Heart right ventricle (tissue), 16 donors: ENCODE measurements around the gene PRDM16. TPM values are rescaled to one million over a fixed set of nuclear protein-coding genes. Genes with fewer than 3 reads are reported as not detected.

ENCODE experiments used
- ATAC-seq, 8 donors: fragments of 200-7000 bp; cut with Tn5 transposase; one replicate each; pipeline ENCODE4 v1.9.1; 2020; ENCODE audit warnings: mild to moderate bottlenecking in 8 of 8, moderate library complexity in 8 of 8, moderate number of reproducible peaks in 1 of 8
- DNase-seq, 2 donors: peaks; one replicate each; pipeline ENCODE4 v3.0.0-alpha.2; 2020
- H3K27ac ChIP-seq, 10 donors: fragments of 200-600 bp; sonication (generic) in 2 of 10; one replicate each; pipeline versions ENCODE4 v1.5.0 to v1.8.0; 2020 to 2022; ENCODE audit warnings: mild to moderate bottlenecking in 3 of 10
- H3K27me3 ChIP-seq, 7 donors: fragments of 200-600 bp; one replicate each; pipeline ENCODE4 v1.8.0; 2021 to 2022; ENCODE audit warnings: mild to moderate bottlenecking in 2 of 7
- H3K36me3 ChIP-seq, 9 donors: fragments of 200-600 bp; sonication (generic) in 1 of 9; one replicate each; pipeline versions ENCODE4 v1.5.0 to v1.8.0; 2020 to 2022; ENCODE audit warnings: mild to moderate bottlenecking in 2 of 9
- H3K4me1 ChIP-seq, 9 donors: fragments of 200-600 bp; sonication (generic) in 1 of 9; one replicate each; pipeline versions ENCODE4 v1.5.0 to v1.8.0; 2020 to 2022; ENCODE audit warnings: mild to moderate bottlenecking in 4 of 9
- H3K4me3 ChIP-seq, 10 donors: fragments of 200-600 bp; sonication (generic) in 2 of 10; one replicate each; pipeline versions ENCODE4 v1.5.0 to v1.8.0; 2020 to 2022; ENCODE audit warnings: mild to moderate bottlenecking in 7 of 10, moderate library complexity in 2 of 10
- H3K9me3 ChIP-seq, 11 donors: fragments of 200-600 bp in 10 of 11; sonication (generic) in 2 of 11; one replicate each; pipeline versions ENCODE4 v1.5.0 to v1.8.0; 2013 to 2022; ENCODE audit warnings: mild to moderate bottlenecking in 2 of 11, control low read depth in 1 of 11, moderate library complexity in 1 of 11
- WGBS, 2 donors: extraction: QIAGEN DNeasy Blood & Tissue Kit; methylation state at CpG; one replicate each; pipeline ENCODE4 v1.1.7; 2013; ENCODE audit warnings: inconsistent platforms in 1 of 2; 5-methylcytosine and 5-hydroxymethylcytosine counted together
- intact Hi-C, 10 donors: fragments of 100-400 bp; cut with DNase I; formaldehyde crosslinking; loops; one replicate each; pipeline versions ENCODE4 v1.11.1 to v1.14.2; 2022
- polyA plus RNA-seq, 2 donors: library from polyadenylated mRNA; stranded (reverse); fragments of 200-250 nt; gene quantifications; one replicate each; pipeline ENCODE4 v1.2.3, GENCODE V29; 2013
- total RNA-seq, 10 donors: library from RNA; stranded (reverse); fragmentation: NEBNext Ultra II Directional in 3 of 10; extraction: Animal tissue kit (Norgen Biotek cat#: 25700) in 3 of 10; gene quantifications; one replicate each; pipeline versions ENCODE4 v1.2.1 to v1.2.4, GENCODE V29; 2021 to 2023
- TF ChIP-seq, protein P1 (sequence below), 9 donors: fragments of 200-600 bp; sonication (generic) in 2 of 9; IDR thresholded peaks; one replicate each; pipeline versions ENCODE4 v1.5.0 to v1.8.0; 2021 to 2022; ENCODE audit warnings: antibody characterized with exemption in 9 of 9, mild to moderate bottlenecking in 5 of 9, moderate library complexity in 1 of 9
- donor health status: Arrhythmogenic right ventricular cardiomyopathy.
- donor health status: ischemic (EF 13 %, LVEDD 7.1; RV severe dilation, severe dysfunction).
- donor health status: healthy with polysubstance abuse.
- donor health status: DM: no; HTN: yes; CAD: no.
- donor health status: DM: no; HTN: no; CAD: no.
- donor health status: ischemic (EF 25% LVEDD 6.9; RV normal size, moderate dysfunction).
- donor health status: ischemic (EF 25% LVEDD 5.7; RV mildly dilated, moderate dysfunction).
- donor health status: healthy.
- donor health status: DM: yes; HTN: yes; CAD: no.
- donor health status: Ischemic cardiomyopathy.
- donor health status: ischemic (EF 35%, LVEDD 5.7; RV mildly dilated, moderate dysfunction).
- donor health status: nonischemic (EF 11% LVEDD 7.7; RV severe dilation, severe dysfunction).
- donor health status: DM: yes; HTN: yes; CAD: no.
- donor health status: PGD.
- donor health status: ischemic (EF 29% LVEDD 5.4; RV normal size, mild dysfunction).
- donor health status: nonischemic (EF 23%, LVEDD 6.1; RV moderate dilation, normal function).

PRDM16 gene
- total and polyA plus RNA-seq, 12 donors = 4.1 to 25.9 (median 14.8) TPM

DNA sequence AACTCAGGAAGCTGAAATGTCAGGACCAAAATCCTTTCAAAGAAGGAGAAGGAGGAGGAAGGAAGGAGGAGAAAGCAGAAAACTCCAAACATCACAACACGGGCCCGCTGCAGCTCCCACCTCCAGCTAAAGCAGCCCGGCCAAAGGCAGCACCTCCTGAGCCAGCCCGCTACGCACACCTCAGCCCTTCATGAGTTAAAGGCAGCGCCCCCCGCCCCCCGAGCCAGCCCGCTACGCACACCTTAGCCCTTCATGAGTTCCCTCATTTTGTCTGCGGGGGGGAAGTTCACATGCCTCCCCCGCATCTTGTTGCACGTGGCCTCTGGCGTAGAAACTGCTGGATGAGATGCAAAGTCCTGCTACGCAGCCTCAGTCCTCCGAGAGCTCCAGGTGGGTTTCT lies 294.8 kb downstream of the PRDM16 start:
- no peak for DNase-seq
- TF ChIP-seq, protein P1, sequence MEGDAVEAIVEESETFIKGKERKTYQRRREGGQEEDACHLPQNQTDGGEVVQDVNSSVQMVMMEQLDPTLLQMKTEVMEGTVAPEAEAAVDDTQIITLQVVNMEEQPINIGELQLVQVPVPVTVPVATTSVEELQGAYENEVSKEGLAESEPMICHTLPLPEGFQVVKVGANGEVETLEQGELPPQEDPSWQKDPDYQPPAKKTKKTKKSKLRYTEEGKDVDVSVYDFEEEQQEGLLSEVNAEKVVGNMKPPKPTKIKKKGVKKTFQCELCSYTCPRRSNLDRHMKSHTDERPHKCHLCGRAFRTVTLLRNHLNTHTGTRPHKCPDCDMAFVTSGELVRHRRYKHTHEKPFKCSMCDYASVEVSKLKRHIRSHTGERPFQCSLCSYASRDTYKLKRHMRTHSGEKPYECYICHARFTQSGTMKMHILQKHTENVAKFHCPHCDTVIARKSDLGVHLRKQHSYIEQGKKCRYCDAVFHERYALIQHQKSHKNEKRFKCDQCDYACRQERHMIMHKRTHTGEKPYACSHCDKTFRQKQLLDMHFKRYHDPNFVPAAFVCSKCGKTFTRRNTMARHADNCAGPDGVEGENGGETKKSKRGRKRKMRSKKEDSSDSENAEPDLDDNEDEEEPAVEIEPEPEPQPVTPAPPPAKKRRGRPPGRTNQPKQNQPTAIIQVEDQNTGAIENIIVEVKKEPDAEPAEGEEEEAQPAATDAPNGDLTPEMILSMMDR (IDR thresholded peaks at IDR 0.05) = no peak
- H3K36me3 ChIP-seq = no peaks in the 10 kb centered on the region
- intact Hi-C loops = no loop called here
- no peak overlapping the region for H3K4me3 ChIP-seq
- H3K27ac ChIP-seq = no peak overlapping the region
- H3K4me1 ChIP-seq = peaks cover 3 to 50% (median 23%) of the 10 kb centered on the region in 9 donors
- 88 to 96% methylated on average over 16 of the region's 16 CpGs for WGBS, 2 donors
- no peak for ATAC-seq
- H3K9me3 ChIP-seq = no peaks in the 10 kb centered on the region
- H3K27me3 ChIP-seq = peaks cover 0 to 8% (median 0%) of the 10 kb centered on the region in 7 donors

DNA sequence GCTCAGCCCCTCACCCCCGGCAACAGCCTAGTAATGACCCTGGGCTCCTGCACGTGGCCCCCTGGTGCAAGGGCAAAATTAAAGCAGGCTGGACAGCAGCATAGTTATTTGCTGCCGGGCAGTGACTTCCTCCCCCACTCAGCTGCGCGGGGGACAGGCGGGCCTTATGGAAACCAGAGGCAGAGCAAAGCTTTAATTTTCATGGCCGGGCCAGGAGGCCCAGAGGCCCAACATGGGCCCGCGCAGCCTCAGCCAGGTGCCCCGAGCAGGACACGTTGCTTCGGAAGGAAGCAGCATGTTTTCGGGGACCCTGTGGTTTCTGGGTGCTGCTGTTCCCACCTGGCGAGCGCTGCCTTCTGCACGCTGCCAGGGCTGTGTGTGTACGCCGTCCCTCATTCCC lies 295.5 kb downstream of the PRDM16 start:
- peaks cover 0 to 8% (median 0%) of the 10 kb centered on the region in 7 donors for H3K27me3 ChIP-seq
- H3K4me3 ChIP-seq = no peak overlapping the region
- H3K9me3 ChIP-seq = no peaks in the 10 kb centered on the region
- no peak overlapping the region for H3K27ac ChIP-seq
- peaks cover 9 to 58% (median 25%) of the 10 kb centered on the region in 9 donors for H3K4me1 ChIP-seq
- TF ChIP-seq, protein P1 (IDR thresholded peaks at IDR 0.05) = no peak
- DNase-seq (no peak), ATAC-seq (no peak)
- WGBS, 2 donors = 78 to 85% methylated on average over 18 of the region's 18 CpGs
- intact Hi-C loops = no loop called here
- H3K36me3 ChIP-seq = no peaks in the 10 kb centered on the region

DNA sequence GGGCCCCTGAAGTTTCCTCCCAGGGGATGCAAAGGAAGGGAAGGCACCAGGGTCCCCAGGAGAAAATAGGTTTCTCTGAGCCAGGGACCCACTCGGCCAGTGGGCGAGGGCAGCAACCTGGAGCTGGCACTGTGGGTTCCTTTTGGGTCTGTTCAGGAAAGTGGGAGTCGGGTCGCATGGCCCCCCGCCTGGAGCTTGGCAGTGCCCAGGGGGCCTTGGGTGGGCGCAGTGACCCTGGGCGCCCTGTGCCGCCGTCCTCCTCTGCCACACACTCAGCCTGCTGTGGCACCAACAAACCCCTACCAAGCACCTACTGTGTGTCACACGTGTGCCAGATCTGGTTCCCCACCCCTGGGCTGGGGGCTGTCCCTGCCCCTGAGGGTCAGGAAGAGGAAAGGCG lies 296.0 kb downstream of the PRDM16 start:
- DNase-seq (no peak), ATAC-seq (no peak)
- TF ChIP-seq, protein P1 (IDR thresholded peaks at IDR 0.05) = no peak
- Histone ChIP-seq H3K27me3 (peaks cover 0 to 8% (median 0%) of the 10 kb centered on the region in 7 donors), H3K27ac (no peak overlapping the region), H3K9me3 (no peaks in the 10 kb centered on the region), H3K4me3 (no peak overlapping the region), H3K36me3 (no peaks in the 10 kb centered on the region), H3K4me1 (peaks cover 9 to 62% (median 29%) of the 10 kb centered on the region in 9 donors)
- intact Hi-C loops = no loop called here
- 81 to 89% methylated on average over 11 of the region's 11 CpGs for WGBS, 2 donors

DNA sequence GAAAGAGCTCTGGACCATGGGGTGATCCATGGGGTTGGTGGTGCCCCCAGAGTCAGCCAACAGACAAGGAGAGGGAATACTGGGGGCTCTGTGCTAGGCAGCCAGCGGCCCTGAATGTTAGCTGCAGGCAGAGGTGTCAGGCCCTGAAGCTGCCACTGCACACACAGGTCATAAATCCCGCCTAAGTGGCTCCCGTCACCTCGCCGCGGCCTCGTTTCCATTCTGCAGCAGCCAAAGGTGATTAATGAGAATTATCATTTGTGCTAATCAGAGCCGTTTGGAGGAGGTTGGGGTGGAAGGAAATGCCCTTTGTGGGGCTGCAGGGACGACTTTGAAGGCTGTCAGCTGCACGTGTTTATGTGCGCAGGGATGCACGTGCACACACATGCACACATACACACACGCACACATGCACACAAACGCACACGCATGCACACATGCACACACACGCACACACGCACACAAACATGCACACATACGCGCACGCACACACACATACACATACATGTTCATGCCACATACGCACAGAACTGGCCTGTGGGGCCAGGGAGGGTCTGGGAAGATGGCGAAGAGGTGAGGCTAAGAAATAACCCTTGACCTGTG lies 296.6 kb downstream of the PRDM16 start:
- 64 to 71% methylated on average over 22 of the region's 22 CpGs for WGBS, 2 donors
- H3K9me3 ChIP-seq = no peaks in the 10 kb centered on the region
- H3K4me1 ChIP-seq = peaks cover 9 to 65% (median 30%) of the 10 kb centered on the region in 9 donors
- H3K36me3 ChIP-seq = no peaks in the 10 kb centered on the region
- TF ChIP-seq, protein P1 (IDR thresholded peaks at IDR 0.05) = no peak
- peaks cover 0 to 8% (median 0%) of the 10 kb centered on the region in 7 donors for H3K27me3 ChIP-seq
- DNase-seq = no peak
- peak overlapping the region in 3 of 10 donors; percentile 69 to 83 (median 78) for H3K27ac ChIP-seq
- intact Hi-C loops = no loop called here
- ATAC-seq = no peak
- H3K4me3 ChIP-seq = no peak overlapping the region
